HG02973 (cell line): ENCODE data around the gene GALNT10.

ENCODE experiments used
- ATAC-seq: cut with Tn5 transposase; IDR thresholded peaks from one replicate; pipeline ENCODE4 v1.9.1; 2021; ENCODE audit warnings: moderate library complexity; ENCODE audit not compliant: unreplicated experiment

GALNT10 gene

DNA sequence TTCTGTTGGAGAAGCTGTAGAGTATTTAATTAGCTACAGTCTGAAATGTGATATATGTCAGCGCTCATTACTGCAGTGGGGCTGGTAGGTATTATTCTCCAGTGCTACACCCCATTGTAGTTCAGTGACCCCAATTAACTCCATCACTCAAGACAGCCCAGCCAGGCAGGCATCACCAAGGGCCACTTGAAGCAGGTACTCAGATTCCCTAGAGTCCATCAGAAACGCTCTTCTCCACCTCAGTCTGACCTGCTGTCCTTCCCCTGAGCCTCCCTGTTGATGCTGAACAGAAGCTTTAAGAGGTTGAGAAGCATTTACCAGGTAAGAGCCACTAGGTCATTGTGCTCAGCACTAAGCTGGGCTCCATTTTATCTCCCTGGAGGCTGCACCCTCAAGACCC, 71.8 kb downstream of the GALNT10 start:
- ATAC-seq, result no peak

DNA sequence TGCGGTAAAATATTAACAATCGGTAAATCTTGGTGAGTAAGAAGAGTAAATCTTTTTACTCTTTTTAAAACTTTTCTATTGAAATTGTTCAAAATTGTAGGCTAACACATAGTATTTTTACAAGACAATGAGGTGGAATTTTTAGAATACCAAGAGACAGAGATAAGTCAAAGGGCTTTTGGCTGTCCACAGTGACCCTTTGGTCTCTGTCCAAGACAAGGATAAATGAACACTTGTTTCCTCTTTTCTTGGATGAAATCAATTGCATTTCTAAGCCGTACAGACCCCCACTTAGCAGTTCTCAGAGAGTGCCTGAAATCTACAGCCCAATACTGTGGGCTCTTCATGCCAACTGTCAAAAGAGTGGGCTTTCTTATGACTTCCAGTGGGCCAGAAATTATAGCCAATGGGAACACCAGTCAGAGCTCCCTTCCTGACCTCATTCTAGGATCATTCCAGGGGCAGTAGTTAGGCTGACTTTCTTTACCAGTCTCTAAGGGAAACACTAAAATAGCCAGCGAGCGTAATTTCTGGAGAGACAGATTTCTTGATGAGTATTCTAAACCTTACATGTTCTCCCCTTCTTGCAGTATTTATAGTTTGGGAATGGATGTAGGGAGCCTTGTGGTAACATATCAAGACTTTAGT, 74.1 kb downstream of the GALNT10 start:
- no peak for ATAC-seq

DNA sequence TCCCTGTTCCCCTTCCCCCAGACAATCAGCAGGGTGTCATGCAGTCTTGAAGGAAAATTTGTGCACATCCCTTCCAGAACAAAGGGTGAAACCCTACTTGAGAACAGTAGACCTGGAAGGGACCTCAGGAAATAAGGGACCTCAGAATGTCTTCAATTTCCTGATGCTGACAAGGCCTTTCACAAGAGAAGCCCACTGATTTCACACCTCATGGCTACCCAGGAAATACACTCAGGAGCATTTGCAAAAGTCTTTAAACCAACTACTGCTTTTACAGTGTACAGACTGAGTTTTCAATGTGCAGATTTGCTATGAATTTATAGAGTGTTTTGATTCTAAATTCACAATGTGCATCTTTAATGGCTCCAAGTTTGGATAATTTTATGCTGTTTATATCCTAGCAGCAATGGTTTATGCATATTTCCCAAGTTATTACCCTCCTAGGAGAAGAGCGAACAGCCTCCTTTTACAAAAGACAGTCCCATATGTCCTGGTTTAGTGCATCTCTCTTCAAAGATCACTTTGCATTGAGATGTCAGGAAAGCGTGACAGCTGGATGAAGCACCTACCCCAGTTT, 74.8 kb downstream of the GALNT10 start:
- no peak for ATAC-seq

DNA sequence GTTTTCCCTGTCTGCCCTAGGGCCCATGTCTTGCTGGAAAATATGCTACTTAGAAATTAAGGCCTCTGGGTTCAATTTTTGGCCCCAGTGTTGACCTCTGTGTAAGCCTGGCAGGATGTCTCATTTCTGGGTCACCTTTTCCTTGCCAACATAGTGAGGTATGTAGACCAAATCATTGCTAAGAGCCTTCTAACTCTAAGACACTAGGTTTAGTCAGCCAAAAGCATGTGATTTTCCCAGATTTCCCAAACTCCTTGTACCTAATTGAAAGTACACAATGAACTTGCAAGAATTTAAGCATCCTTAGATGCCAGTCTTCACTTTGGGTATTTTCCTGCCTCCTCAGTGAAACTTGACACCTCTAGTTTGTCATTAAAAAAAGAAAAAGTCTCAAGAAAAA, 77.0 kb downstream of the GALNT10 start:
- no peak for ATAC-seq

DNA sequence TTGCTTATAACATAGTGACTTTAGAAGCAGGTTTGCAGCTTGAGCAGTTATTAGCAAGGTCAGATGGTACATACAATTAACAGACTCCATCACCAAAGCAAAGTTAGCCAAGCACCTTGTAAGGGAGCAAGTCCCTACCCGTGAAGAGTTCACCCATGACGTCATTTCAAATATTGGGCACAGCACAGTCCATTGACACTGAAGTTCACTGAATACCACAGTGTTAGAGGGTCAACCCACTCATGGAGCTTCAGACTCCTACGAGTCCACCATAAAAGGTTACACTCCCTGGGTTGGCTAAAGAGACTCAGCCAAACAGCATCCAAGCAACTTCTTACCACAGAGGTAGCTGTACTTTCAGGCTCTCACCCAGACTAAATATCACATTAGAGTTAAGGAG, 77.5 kb downstream of the GALNT10 start:
- ATAC-seq, result no peak

DNA sequence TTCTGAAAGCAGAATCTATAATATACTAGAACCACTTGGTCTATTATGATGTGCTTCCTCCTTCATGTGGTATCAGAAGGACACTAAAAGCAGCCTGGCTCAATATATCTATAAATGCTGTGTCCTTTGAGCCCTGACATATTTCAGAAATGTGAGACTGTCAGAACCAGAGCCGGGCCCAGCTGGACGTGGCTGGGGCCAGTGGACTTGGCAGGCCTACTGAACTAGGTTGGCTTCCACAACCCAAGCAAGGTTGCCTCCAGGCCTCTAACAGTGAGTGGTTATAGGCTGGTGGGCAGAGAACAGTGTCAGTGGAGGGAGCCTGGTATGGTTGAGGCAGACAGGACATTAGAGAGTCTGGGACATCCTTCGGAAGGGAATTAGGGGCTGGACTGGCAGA, 78.9 kb downstream of the GALNT10 start:
- no peak for ATAC-seq

DNA sequence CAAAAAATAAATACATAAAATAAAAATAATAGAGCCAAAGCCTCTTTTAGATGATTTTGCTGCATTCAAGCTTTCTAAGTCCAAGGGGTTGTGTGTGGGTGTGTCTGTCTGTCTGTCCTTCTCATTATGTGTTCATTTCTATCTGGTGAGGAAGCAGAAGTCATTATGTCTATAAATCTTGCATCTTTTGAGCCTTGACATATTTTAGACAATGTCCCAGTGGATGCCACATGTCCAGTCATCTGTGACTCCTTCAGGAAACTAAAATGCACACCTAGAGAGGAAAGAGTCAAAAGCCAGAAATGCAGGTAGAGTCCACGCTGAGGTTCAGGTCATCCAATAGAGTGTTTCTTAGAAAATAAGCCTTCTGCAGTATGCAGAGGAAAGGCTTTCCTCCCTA, 80.9 kb downstream of the GALNT10 start:
- no peak for ATAC-seq

DNA sequence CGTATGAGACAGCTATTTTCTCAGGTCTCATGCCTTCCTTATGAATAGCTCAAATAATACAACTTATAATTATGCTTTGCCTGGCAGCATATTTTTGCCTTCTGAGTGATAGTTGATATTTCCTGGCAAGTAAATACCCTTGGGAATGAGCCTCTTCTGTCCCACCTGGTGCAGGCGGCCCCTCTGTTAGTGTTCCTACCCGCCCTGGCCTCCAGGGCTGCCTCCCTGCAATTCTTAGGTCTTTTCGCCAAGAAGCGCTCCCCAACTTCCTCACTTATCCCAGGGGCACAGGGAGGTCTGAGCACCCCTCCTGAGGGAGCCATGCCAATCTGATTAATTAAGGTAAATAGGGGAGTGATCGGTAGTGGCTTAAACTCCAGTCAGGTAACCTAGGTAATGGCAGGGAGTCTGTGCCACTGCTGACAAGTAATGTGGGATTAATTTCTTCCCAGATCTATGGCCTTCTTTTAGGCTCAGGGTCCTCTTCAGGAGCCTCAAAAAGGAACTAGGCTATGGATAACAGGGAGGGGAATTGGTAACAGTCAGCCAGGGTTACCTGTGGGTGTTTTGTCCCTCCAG, 81.5 kb downstream of the GALNT10 start:
- ATAC-seq, result no peak

DNA sequence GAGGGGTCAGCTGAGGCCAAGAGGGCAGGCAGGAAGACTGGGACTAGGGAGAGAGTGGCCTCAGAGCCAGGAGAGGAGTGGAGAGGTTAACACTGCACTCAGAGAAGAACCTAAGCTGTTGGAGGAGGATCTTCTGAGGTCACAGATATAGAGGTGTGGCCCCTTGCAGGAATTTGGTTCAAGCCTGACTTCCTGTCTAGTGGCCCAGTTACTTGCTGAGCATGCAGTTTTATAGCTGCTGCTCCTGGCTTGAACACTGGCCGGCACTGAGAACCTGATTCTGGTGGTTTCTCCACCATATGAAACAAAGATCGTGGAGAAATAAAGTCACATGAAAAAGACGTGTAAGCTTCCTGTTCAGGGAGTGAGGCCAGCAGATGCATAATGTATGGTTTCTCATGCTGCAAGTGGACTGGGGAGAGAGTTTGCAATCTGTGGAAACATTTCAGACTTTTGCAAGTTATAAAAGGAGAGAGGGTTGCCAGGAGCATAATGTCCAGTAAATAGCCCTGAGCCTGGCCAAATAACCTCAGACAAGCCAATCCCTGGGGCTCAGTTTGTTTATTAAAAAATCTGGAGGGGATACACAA, 82.6 kb downstream of the GALNT10 start:
- peak; percentile 49 for ATAC-seq

DNA sequence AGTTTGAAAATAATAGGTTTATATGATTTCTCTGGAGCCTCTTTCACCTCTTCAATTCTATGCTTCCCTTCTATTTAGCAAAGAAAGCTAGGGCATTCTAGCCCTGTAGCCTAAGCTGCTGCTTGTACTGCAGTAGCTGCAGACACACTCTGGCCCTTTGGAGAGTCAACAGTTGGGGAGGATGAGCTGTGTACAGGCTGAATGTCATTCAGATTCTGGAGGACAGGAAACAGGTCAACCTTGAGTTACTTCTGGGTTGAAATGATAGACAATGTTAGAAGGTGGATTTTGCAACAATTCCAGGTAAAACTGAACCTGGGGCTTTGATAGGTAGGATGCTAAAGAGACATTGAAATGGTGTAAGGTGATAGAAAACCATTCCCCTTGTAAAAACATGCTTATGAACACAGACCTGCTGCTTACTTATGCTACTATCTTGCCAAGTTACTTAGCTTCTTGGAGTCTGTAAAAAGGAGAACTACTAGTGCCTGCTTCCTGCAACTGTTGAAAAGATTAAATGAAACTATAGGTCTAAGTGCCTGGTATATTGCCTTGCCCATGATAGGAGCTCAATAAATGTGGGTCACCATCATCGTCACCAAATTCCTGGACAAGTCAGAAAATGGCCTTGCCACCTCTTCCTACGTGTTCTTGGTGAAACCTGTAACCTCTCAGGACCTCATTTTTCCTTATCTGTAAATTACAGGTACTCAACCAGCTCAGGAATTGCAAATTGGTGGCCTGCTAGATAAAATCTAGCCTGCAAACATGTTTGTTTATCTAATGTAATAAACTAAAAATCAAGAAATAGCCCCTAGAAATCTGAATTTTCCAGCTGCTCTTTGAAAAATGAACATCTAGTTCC, 83.7 kb downstream of the GALNT10 start:
- ATAC-seq, result no peak

DNA sequence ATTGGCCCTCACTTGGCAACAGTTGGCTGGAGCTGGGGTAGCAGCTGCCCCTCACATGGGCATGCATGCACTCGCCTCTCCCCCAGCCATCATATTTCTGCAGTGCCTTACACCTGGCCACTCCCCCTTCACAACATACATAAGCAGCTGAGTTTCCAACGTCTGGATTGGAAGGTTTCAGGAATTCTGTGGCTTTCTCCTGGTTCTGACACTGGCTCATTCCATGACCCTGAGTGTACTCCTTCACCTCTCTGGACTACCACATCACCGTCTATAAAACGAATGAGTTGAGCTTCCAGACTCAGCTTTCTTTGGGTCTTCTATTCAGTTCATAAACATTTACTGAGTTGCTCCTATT, 84.3 kb downstream of the GALNT10 start:
- ATAC-seq, result no peak

DNA sequence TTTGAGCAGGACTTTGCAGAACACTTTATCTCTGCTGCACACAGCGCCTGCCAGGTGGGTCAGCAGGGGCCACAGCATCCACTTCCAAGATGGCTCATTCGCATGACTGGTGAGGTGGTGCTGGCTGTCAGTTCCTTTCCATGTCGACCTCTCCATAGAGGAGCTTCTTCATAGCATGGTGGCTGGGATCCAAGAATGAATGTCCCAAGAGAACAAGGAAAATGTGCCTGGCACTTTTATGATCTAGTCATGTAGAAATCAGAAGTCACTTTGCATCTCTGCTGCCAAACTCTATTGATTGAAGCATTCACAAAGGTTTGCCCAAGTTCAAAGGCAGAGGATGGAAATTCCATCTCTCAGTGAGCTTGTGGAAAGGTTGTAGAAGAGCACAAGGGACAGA, 85.0 kb downstream of the GALNT10 start:
- no peak for ATAC-seq

DNA sequence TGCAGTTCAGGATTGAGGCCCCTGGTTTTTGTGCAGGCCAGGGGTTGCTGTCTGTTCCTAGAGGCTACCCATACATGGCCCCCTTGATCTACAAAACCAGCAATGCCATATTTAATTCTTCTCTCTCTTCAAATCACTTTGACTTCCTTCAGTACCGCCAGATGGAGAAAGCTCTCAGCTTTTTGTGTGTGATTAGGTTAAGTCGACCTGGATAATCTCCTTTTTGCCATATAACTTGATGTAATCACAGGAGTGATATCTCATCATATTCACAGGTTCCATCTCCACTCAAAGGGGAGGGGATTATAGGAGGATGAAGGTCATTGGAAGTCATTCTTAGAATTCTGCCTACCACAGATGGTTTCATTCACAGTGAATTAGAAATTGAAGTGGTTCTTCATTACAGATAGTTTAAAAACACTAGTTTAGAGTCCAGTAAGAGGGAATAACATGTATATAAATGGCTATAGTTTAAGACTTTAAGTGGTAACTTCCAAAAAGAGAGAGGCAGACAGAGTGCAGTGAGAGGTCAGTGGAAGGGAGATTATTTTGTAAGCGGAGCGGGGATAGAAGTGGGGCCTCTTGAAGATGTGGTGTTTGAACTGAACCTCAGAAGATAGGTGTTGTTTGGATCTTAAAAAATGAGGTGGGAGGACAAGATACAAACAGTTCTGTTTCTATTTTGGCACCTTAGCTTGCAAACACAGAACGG, 85.9 kb downstream of the GALNT10 start:
- ATAC-seq, result no peak

DNA sequence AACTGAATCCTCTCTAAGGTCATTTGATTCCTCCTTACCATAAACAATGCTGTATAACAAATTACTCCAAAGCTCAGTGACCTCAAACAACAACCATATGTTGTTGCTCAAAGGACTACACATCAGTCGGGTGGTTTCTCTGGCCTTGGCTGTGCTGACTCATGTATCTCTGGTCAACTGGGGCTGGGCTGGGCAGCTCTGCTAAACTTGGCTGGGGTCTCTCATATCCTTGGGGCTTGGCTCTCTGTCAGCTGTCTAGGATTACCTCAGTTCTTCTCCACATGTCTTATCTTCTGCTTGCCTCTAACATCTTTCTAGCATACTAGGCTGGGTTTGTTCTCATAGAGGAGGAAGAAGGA, 86.4 kb downstream of the GALNT10 start:
- ATAC-seq, result no peak

DNA sequence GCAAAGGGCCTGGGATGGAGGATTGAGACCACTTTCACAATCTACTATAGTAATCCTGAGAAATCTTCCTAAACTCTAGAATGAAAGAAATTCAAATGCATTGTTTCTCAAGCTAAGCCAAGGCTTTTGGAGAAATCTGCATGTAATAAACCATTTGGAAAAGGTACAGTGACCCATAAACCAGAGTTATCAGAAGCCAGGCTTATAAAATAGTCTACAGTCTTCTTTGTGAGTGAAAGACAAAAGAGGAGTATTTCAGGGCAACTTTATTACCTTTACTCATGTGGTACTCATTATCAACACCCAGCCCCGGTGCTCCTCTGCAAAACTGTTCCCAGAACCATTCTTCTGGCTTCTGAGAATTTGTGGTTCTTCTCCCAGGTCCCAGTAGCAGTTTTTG, 87.0 kb downstream of the GALNT10 start:
- ATAC-seq, result no peak

DNA sequence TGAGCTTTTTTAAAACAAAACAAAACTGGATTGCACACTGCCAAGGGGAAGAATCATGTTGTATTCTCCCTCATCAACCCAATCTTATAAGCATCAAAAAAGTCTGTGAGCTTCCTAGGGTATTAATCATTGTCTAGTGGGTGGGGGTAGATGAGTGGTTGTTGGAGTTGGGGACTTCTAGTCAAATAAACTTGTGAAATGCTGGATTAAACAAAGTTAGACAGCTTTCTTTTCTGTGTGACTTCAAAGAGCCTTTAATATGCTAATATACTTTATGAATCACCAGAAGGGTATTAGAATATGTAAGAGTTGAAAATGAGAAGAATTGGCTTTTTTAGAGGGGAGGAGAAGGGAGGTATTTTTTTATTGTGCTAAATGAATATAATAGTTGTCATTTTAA, 87.7 kb downstream of the GALNT10 start:
- no peak for ATAC-seq

DNA sequence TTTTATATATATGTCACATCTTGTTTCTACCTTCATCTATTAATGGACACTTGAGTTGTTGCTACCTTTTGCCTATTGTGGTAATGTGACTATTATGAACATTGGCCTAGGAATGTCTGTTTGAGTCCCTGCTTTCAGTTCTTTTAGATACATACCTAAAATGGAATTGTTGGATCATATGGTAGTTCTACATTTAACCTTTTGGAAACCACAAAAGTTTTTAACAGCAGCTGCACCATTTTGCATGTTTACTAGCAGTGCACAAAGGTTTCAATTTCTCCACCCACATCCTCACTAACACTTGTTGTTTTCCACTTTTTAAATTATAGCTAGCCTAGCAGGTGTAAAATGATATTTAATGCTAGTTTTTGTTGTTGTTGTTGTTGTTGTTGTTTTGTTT, 88.4 kb downstream of the GALNT10 start:
- no peak for ATAC-seq

DNA sequence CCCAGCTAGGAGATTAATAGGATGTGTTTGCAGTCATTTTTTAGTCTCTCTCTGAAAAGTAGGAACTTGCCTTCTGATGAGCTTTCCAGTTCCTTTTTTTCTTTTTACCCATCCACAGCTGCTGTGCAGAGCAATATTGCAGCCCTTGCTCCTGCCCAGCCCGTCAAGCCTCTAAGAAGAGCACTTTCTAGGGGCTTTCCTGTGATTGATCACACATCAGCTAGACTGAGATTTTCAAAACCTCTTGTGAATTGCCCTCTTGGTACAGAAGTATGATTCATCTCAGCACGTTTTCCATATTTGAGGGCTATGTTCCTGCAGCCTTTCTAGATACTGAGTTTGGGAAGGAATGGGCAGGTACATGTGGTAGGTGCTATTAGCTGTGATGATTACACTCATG, 93.9 kb downstream of the GALNT10 start:
- peak; percentile 85 for ATAC-seq

DNA sequence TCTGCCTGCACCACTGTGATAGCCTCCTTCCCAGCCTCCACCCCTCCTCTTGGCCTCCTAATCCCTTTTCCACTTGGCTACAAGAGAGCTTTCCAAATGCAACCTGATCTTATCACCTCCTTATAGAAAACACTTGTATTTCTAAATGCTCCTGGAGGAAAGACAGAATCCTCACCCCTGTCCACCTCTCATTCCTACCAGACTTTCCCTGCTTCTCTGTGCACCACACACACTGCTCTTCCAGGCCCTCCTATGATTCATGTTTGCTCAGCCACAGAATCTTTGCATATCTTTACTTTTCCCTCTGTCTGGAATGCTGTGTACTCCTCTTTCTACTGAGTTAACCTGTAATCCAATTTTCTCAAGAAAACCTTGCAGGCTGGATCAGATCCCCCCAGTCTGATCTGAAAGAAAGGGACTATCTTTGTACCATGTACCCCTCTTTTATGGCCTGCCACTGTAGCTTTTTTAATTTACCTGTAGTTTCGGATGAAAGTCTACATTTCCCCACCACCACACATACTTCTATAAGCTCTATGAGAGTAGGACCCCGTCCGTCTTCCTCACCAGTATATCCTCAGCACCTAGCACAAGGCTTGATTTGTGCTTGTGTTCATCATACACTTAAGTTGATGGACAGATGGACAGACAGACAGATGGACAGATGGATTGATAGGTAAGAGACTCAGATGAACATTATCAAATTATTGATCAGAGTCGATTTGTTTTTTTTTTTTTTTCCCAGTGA, 95.3 kb downstream of the GALNT10 start:
- no peak for ATAC-seq

DNA sequence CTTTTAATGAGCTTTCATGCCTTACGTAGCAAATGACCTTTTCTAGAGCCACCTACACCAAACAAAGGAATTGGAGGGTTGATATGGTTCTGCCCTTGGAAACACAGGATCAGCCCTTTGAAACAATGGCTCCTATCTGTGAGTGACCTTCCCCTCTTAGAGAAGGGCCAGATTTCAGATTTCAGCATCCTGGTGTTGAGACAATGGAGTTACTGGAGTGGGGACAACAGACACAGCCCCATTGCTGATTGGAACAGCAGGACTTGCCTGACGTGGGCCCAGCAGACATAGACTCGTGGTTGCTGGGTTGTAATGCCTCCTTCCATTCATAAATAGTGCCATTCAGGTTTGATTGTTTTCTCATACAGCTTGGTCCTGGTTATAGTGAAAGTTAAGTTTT, 96.0 kb downstream of the GALNT10 start:
- no peak for ATAC-seq
